ENCODE data around the gene RICTOR.

GRCh38 chr5:39072925-39073766 is 1.1 kb downstream of the RICTOR start:
- peak in 1 of 4 donors; percentile 12 for TF ChIP-seq POLR2A (IDR thresholded peaks at IDR 0.05)
- TF ChIP-seq, protein P1, sequence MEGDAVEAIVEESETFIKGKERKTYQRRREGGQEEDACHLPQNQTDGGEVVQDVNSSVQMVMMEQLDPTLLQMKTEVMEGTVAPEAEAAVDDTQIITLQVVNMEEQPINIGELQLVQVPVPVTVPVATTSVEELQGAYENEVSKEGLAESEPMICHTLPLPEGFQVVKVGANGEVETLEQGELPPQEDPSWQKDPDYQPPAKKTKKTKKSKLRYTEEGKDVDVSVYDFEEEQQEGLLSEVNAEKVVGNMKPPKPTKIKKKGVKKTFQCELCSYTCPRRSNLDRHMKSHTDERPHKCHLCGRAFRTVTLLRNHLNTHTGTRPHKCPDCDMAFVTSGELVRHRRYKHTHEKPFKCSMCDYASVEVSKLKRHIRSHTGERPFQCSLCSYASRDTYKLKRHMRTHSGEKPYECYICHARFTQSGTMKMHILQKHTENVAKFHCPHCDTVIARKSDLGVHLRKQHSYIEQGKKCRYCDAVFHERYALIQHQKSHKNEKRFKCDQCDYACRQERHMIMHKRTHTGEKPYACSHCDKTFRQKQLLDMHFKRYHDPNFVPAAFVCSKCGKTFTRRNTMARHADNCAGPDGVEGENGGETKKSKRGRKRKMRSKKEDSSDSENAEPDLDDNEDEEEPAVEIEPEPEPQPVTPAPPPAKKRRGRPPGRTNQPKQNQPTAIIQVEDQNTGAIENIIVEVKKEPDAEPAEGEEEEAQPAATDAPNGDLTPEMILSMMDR (IDR thresholded peaks at IDR 0.05) = no peak

Measured in esophagus squamous epithelium (tissue), 4 donors.